ENCODE results near the gene SGSM2. TPM values are rescaled to one million over a fixed set of nuclear protein-coding genes. Genes with fewer than 3 reads are reported as not detected.
A peak's percentile ranks its signal among the peaks of the same experiment; 100 is the strongest.

The SGSM2 gene
- polyA plus RNA-seq, 2 donors = 51.6 to 149 TPM

DNA sequence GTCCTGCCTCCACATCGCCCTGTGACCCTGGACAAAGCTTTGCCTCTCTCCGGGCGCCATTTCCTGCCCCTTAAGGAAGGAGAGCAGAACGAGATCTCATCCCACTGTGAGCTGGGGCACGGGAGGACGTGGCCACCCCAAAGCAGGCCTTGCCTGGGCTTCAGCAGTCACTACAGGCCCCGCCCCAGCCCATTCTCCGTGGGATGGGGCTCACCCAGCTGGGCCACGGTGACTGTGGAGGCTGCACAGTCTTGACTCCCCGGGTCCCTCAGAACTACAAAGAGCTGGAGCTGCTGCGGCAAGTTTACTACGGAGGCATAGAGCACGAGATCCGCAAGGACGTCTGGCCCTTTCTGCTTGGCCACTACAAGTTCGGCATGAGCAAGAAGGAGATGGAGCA is 35.4 kb downstream of the SGSM2 start:
- Histone ChIP-seq H3K4me3 (ENCODE audit: low read depth in 1 of 2, low read length in 2 of 2) (no peak overlapping the region), H3K9me3 (ENCODE audit: control insufficient read depth in 2 of 2, insufficient read depth in 1 of 2, low read depth in 1 of 2, low read length in 1 of 2) (no peaks in the 10 kb centered on the region), H3K27me3 (ENCODE audit: control insufficient read depth in 1 of 2, insufficient read depth in 2 of 2, low read length in 2 of 2) (no peaks in the 10 kb centered on the region), H3K4me1 (ENCODE audit: control insufficient read depth in 2 of 2, insufficient read depth in 2 of 2, low read length in 1 of 2) (peaks cover 0 to 7% of the 10 kb centered on the region in 2 donors), H3K36me3 (ENCODE audit: control insufficient read depth in 2 of 2, insufficient read depth in 2 of 2, low read length in 1 of 2) (peaks cover 13 to 39% of the 10 kb centered on the region in 2 donors), H3K27ac (ENCODE audit: low read depth in 2 of 2, low read length in 1 of 2) (no peak overlapping the region)
- WGBS, 2 donors = 89 to 92% methylated on average over 16 of the region's 16 CpGs

DNA sequence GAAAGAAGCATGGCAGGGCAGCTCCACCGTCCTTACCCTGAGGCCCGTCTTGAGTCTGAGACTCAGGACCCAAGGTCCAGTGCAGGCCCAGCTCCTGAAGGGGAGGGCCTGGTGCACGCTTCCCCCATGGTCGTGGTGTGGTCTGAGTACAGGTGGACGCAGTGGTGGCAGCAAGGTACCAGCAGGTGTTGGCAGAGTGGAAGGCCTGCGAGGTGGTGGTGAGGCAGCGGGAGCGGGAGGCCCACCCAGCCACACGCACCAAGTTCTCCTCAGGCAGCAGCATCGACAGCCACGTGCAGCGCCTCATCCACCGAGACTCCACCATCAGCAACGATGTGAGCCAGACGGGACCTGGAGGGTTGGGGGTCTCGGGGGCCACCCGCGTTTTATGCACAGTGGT is 35.9 kb downstream of the SGSM2 start:
- WGBS, 2 donors = 92 to 95% methylated on average over 18 of the region's 18 CpGs
- H3K4me1 ChIP-seq (ENCODE audit: control insufficient read depth in 2 of 2, insufficient read depth in 2 of 2, low read length in 1 of 2) = peaks cover 0 to 7% of the 10 kb centered on the region in 2 donors
- no peaks in the 10 kb centered on the region for H3K9me3 ChIP-seq (ENCODE audit: control insufficient read depth in 2 of 2, insufficient read depth in 1 of 2, low read depth in 1 of 2, low read length in 1 of 2)
- H3K4me3 ChIP-seq (ENCODE audit: low read depth in 1 of 2, low read length in 2 of 2) = no peak overlapping the region
- H3K36me3 ChIP-seq (ENCODE audit: control insufficient read depth in 2 of 2, insufficient read depth in 2 of 2, low read length in 1 of 2) = peaks cover 13 to 39% of the 10 kb centered on the region in 2 donors
- no peaks in the 10 kb centered on the region for H3K27me3 ChIP-seq (ENCODE audit: control insufficient read depth in 1 of 2, insufficient read depth in 2 of 2, low read length in 2 of 2)
- no peak overlapping the region for H3K27ac ChIP-seq (ENCODE audit: low read depth in 2 of 2, low read length in 1 of 2)

DNA sequence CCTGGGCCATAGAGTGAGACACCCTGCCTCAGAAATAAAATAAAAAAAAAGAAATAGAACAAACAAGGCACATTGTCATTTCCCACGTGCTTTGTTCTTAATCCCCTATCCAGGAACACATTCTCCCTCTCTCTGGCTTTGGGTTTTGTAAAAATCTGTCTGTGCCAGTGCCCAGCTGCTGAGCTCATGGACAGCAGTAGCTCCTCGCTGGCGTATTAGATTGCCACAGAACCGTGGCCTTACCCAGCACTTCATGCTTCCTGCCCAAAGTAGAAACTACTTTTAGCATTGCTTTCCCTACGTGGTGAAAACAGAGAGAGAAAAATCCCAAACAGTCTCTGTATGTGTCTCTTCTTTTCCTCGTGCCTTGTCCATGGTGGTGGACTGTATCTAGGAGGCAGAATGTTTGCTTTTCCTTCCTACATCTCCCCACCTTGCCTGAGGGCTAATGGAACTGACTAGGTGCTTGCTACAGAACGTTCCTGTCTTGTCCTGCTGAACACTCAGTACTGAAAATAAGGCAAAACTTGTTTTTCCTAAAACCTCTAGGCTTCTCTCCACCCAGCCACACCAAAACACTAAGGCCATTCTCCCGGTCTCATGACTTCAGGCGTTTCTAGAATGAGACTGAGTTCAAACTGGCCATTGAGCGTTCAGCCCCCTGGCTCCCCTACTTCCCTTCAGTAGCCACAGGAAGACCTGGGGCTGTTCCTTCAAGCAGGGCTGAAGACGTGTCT is 37.4 kb downstream of the SGSM2 start:
- Histone ChIP-seq H3K4me3 (ENCODE audit: low read depth in 1 of 2, low read length in 2 of 2) (no peak overlapping the region), H3K27ac (ENCODE audit: low read depth in 2 of 2, low read length in 1 of 2) (peak overlapping the region; percentile 17 to 51), H3K36me3 (ENCODE audit: control insufficient read depth in 2 of 2, insufficient read depth in 2 of 2, low read length in 1 of 2) (peaks cover 14 to 43% of the 10 kb centered on the region in 2 donors), H3K4me1 (ENCODE audit: control insufficient read depth in 2 of 2, insufficient read depth in 2 of 2, low read length in 1 of 2) (peaks cover 0 to 7% of the 10 kb centered on the region in 2 donors), H3K27me3 (ENCODE audit: control insufficient read depth in 1 of 2, insufficient read depth in 2 of 2, low read length in 2 of 2) (no peaks in the 10 kb centered on the region), H3K9me3 (ENCODE audit: control insufficient read depth in 2 of 2, insufficient read depth in 1 of 2, low read depth in 1 of 2, low read length in 1 of 2) (no peaks in the 10 kb centered on the region)
- WGBS, 2 donors = 47 to 67% methylated on average over 11 of the region's 11 CpGs

DNA sequence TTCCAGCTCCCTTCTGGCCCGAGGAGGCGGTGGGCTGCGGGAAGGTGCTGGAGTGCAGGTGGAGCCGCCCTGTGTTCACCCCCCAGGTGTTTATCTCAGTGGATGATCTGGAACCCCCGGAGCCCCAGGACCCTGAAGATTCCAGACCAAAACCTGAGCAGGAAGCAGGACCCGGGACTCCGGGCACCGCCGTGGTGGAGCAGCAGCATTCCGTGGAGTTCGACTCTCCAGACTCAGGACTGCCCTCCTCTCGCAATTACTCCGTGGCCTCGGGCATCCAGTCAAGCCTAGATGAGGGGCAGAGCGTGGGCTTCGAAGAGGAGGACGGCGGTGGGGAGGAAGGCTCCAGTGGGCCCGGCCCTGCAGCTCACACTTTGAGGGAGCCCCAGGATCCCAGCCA is 38.1 kb downstream of the SGSM2 start:
- Histone ChIP-seq H3K4me3 (ENCODE audit: low read depth in 1 of 2, low read length in 2 of 2) (no peak overlapping the region), H3K27me3 (ENCODE audit: control insufficient read depth in 1 of 2, insufficient read depth in 2 of 2, low read length in 2 of 2) (no peaks in the 10 kb centered on the region), H3K27ac (ENCODE audit: low read depth in 2 of 2, low read length in 1 of 2) (peak overlapping the region; percentile 17 to 51), H3K36me3 (ENCODE audit: control insufficient read depth in 2 of 2, insufficient read depth in 2 of 2, low read length in 1 of 2) (peaks cover 14 to 42% of the 10 kb centered on the region in 2 donors), H3K9me3 (ENCODE audit: control insufficient read depth in 2 of 2, insufficient read depth in 1 of 2, low read depth in 1 of 2, low read length in 1 of 2) (no peaks in the 10 kb centered on the region), H3K4me1 (ENCODE audit: control insufficient read depth in 2 of 2, insufficient read depth in 2 of 2, low read length in 1 of 2) (peaks cover 0 to 7% of the 10 kb centered on the region in 2 donors)
- WGBS, 2 donors = 80 to 92% methylated on average over 18 to 19 of the region's 19 CpGs

DNA sequence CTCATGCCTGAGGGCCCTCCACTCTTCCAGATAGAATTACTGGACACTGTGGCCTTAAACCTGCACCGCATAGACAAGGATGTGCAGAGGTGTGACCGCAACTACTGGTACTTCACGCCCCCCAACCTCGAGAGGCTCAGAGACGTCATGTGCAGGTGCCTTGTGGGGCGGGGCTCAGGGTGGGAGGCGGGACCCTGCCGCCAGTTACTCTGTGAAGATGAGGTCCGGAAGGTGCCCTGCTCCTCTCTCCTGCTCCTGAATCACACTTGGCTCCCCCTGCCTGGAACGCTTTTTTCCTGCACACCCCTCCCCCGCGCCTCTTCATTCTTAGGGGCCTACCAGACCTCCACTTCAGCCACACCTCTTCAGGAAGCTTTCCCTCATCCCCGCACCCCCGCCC is 38.8 kb downstream of the SGSM2 start:
- Histone ChIP-seq H3K27ac (ENCODE audit: low read depth in 2 of 2, low read length in 1 of 2) (no peak overlapping the region), H3K4me1 (ENCODE audit: control insufficient read depth in 2 of 2, insufficient read depth in 2 of 2, low read length in 1 of 2) (peaks cover 0 to 7% of the 10 kb centered on the region in 2 donors), H3K36me3 (ENCODE audit: control insufficient read depth in 2 of 2, insufficient read depth in 2 of 2, low read length in 1 of 2) (peaks cover 14 to 46% of the 10 kb centered on the region in 2 donors), H3K9me3 (ENCODE audit: control insufficient read depth in 2 of 2, insufficient read depth in 1 of 2, low read depth in 1 of 2, low read length in 1 of 2) (no peaks in the 10 kb centered on the region), H3K27me3 (ENCODE audit: control insufficient read depth in 1 of 2, insufficient read depth in 2 of 2, low read length in 2 of 2) (no peaks in the 10 kb centered on the region), H3K4me3 (ENCODE audit: low read depth in 1 of 2, low read length in 2 of 2) (no peak overlapping the region)
- 87 to 91% methylated on average over 12 to 14 of the region's 14 CpGs for WGBS, 2 donors

DNA sequence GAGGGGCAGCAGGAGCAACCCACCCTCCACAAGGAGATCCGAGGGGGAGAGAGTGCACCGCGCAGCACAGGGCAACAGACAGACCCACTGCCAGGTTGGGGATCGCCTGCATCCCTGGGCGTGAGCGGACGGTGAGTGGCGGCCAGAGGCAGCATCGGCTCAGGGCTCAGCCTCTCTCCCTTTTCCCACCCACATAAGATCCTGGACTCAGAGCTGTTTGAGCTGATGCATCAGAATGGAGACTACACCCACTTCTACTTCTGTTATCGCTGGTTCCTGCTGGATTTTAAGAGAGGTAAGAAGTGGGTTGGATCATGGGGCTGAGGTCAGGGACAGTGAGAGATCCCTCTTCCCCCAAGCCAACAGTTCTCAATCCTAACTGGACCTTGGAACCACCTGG is 40.4 kb downstream of the SGSM2 start:
- no peaks in the 10 kb centered on the region for H3K9me3 ChIP-seq (ENCODE audit: control insufficient read depth in 2 of 2, insufficient read depth in 1 of 2, low read depth in 1 of 2, low read length in 1 of 2)
- H3K27ac ChIP-seq (ENCODE audit: low read depth in 2 of 2, low read length in 1 of 2) = no peak overlapping the region
- 93 to 96% methylated on average over 10 of the region's 10 CpGs for WGBS, 2 donors
- H3K36me3 ChIP-seq (ENCODE audit: control insufficient read depth in 2 of 2, insufficient read depth in 2 of 2, low read length in 1 of 2) = peaks cover 9 to 46% of the 10 kb centered on the region in 2 donors
- H3K4me3 ChIP-seq (ENCODE audit: low read depth in 1 of 2, low read length in 2 of 2) = no peak overlapping the region
- H3K27me3 ChIP-seq (ENCODE audit: control insufficient read depth in 1 of 2, insufficient read depth in 2 of 2, low read length in 2 of 2) = no peaks in the 10 kb centered on the region
- H3K4me1 ChIP-seq (ENCODE audit: control insufficient read depth in 2 of 2, insufficient read depth in 2 of 2, low read length in 1 of 2) = peaks cover 0 to 7% of the 10 kb centered on the region in 2 donors

DNA sequence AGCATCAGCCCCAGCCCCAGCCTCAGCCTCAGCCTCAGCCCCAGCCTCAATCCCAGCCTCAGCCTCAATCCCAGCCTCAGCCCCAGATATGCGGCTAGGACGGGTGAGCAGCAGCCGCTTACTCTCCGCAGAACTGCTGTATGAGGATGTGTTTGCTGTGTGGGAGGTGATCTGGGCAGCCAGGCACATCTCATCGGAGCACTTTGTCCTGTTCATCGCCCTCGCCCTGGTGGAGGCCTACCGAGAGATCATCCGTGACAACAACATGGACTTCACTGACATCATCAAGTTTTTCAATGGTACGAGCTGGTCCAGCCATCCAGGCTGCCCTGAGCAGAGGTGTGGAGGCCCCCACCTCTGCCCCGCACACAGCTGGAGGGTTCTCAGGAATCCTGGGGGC is 41.6 kb downstream of the SGSM2 start:
- H3K36me3 ChIP-seq (ENCODE audit: control insufficient read depth in 2 of 2, insufficient read depth in 2 of 2, low read length in 1 of 2) = peaks cover 9 to 37% of the 10 kb centered on the region in 2 donors
- no peak overlapping the region for H3K27ac ChIP-seq (ENCODE audit: low read depth in 2 of 2, low read length in 1 of 2)
- WGBS, 2 donors = 92 to 94% methylated on average over 11 of the region's 11 CpGs
- peaks cover 0 to 7% of the 10 kb centered on the region in 2 donors for H3K4me1 ChIP-seq (ENCODE audit: control insufficient read depth in 2 of 2, insufficient read depth in 2 of 2, low read length in 1 of 2)
- no peak overlapping the region for H3K4me3 ChIP-seq (ENCODE audit: low read depth in 1 of 2, low read length in 2 of 2)
- H3K27me3 ChIP-seq (ENCODE audit: control insufficient read depth in 1 of 2, insufficient read depth in 2 of 2, low read length in 2 of 2) = no peaks in the 10 kb centered on the region
- no peaks in the 10 kb centered on the region for H3K9me3 ChIP-seq (ENCODE audit: control insufficient read depth in 2 of 2, insufficient read depth in 1 of 2, low read depth in 1 of 2, low read length in 1 of 2)

DNA sequence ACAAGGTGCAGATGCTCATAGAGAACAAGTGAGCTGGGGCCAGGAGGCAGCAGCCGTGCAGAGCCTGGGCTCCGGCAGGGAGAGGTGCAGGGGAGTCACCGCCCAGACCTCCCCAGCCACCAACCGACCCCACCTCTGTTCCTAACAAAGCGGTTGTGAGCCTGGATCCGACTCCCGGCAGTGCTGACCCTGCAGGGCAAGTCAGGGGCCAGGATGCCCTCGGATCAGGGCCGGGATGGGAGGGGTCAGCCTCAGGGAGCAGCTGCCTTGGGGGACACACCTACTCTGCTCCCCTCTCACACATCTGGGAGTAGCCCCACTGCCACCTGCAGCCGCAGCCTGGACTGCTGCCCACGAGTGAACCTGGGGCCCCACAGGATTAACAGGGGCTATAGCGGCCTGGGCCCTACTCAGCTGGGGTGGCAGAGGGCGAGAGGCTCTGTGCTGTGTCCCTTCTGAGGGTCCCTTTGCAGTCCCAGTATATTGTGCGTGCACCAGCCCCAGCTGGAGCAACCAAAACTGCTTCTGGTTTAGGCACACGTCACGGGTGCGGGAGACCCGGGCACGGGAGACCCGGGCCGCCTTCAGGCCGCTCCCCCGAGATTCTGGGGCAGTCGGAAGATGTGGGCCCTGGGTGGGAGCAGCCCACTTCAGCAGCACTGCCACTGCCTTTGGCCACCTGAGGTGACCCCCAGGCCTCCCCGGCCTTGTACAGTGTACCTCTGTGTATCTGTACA is 42.4 kb downstream of the SGSM2 start:
- peaks cover 9 to 39% of the 10 kb centered on the region in 2 donors for H3K36me3 ChIP-seq (ENCODE audit: control insufficient read depth in 2 of 2, insufficient read depth in 2 of 2, low read length in 1 of 2)
- H3K4me3 ChIP-seq (ENCODE audit: low read depth in 1 of 2, low read length in 2 of 2) = no peak overlapping the region
- no peak overlapping the region for H3K27ac ChIP-seq (ENCODE audit: low read depth in 2 of 2, low read length in 1 of 2)
- H3K27me3 ChIP-seq (ENCODE audit: control insufficient read depth in 1 of 2, insufficient read depth in 2 of 2, low read length in 2 of 2) = no peaks in the 10 kb centered on the region
- peaks cover 0 to 7% of the 10 kb centered on the region in 2 donors for H3K4me1 ChIP-seq (ENCODE audit: control insufficient read depth in 2 of 2, insufficient read depth in 2 of 2, low read length in 1 of 2)
- 86% methylated on average over 25 of the region's 25 CpGs for WGBS, 2 donors
- H3K9me3 ChIP-seq (ENCODE audit: control insufficient read depth in 2 of 2, insufficient read depth in 1 of 2, low read depth in 1 of 2, low read length in 1 of 2) = no peaks in the 10 kb centered on the region

DNA sequence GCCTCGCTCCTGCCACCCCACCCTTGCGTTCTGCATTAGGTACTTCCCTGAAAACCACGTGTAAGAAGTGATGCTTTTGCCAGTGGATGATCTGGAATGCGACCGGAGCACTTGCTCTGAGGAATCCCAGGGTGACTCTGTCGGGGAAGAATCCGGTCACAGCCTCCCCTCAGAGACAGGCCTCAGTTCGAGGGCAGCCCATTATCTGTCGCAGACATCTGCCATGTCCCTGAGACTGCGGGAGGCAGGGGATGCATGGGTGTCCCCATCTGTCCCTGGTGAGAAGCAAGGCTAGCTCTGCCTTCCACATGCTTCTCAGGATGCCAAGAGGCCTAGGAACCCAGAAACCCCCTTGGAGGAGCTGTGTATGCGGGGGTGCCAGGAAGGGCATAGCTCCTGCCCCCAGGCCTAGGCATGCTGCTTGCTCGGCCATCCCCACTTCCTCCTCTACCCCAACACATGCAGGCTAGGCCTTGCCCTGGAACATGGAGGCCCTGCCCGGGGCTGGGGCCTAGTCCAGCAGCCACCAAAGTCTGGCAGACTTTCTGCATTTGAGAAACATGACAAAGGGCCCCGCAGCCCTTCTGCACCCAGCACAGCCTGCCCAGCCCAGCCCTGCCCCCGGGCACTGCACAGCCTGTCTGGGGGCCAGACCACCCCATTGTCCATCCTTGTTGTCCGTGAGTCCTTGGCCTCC is 43.1 kb downstream of the SGSM2 start:
- no peaks in the 10 kb centered on the region for H3K27me3 ChIP-seq (ENCODE audit: control insufficient read depth in 1 of 2, insufficient read depth in 2 of 2, low read length in 2 of 2)
- WGBS, 2 donors = 69 to 79% methylated on average over 16 of the region's 16 CpGs
- no peak overlapping the region for H3K27ac ChIP-seq (ENCODE audit: low read depth in 2 of 2, low read length in 1 of 2)
- peaks cover 9 to 43% of the 10 kb centered on the region in 2 donors for H3K36me3 ChIP-seq (ENCODE audit: control insufficient read depth in 2 of 2, insufficient read depth in 2 of 2, low read length in 1 of 2)
- peaks cover 0 to 2% of the 10 kb centered on the region in 2 donors for H3K4me1 ChIP-seq (ENCODE audit: control insufficient read depth in 2 of 2, insufficient read depth in 2 of 2, low read length in 1 of 2)
- H3K9me3 ChIP-seq (ENCODE audit: control insufficient read depth in 2 of 2, insufficient read depth in 1 of 2, low read depth in 1 of 2, low read length in 1 of 2) = no peaks in the 10 kb centered on the region
- H3K4me3 ChIP-seq (ENCODE audit: low read depth in 1 of 2, low read length in 2 of 2) = no peak overlapping the region
